ENCODE results near the gene MAJIN. TPM values are rescaled to one million over a fixed set of nuclear protein-coding genes. Genes with fewer than 3 reads are reported as not detected.

The MAJIN gene
- total RNA-seq, 1 donor from 2014 or later, result not detected

DNA sequence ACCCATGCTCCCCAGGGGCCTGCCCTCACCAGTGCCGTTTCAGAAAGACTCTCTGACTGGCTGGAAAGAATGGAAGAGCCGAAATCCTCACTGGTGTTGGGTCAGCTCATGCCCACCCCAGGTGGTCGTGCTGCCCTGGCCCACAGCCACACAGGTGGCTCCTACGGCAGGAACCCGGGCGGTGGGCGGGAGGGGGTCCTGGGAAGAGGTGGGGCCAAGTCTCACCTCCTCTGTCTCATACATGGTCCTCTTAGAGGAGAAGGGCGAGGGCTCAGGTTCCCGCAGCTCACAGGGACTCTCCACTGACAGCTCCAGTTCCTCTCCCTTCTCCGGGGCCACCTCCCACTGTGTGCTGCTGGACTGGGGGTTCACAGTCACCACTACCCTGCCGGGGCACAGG, 63.1 kb downstream of the MAJIN start:
- no peak overlapping the region for H3K4me3 ChIP-seq (ENCODE audit: low read depth, low read length)
- no peak for TF ChIP-seq CTCF (conservative IDR thresholded peaks at IDR 0.05; ENCODE audit: low read depth, low read length)
- no peak for DNase-seq (ENCODE audit: low read depth)

GRCh38 chr11:64906314-64906635, 65.6 kb downstream of the MAJIN start:
- DNase-seq (ENCODE audit: low read depth), result no peak
- no peak overlapping the region for H3K4me3 ChIP-seq (ENCODE audit: low read depth, low read length)
- TF ChIP-seq CTCF (conservative IDR thresholded peaks at IDR 0.05; ENCODE audit: low read depth, low read length), result no peak

- DNase-seq (ENCODE audit: low read depth), result no peak
- no peak for TF ChIP-seq CTCF (conservative IDR thresholded peaks at IDR 0.05; ENCODE audit: low read depth, low read length)
- H3K4me3 ChIP-seq (ENCODE audit: low read depth, low read length), result no peak overlapping the region
These were observed 66.2 kb downstream of the MAJIN start for GRCh38 chr11:64905516-64906313.

DNA sequence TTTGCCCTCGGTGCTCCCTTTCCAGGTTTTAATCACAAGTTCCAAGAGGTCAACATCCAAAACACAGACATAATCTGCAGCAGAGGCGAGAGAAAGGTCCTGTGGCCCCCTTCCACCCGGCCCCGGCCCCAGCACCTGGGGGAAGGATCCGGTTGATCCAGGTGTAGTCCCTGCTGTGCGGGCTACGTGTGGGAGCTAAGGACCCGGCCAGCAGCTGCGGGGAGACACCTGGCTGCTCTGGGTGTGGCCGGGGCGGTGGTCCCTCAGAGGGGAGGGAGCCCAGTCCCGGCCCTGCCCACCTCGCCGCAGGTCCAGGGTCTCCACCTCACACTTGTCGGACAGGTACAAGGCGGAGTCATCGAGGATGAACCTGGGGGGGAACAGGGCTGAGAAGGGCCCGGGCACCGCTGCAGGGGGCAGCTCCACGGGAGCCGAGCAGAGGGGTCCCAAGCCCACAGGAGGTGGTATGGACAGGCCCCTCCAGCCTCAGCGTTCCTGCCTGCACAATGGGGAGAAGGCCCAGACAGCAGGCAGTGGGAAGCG, 68.5 kb downstream of the MAJIN start:
- H3K4me3 ChIP-seq (ENCODE audit: low read depth, low read length), result no peak overlapping the region
- no peak for TF ChIP-seq CTCF (conservative IDR thresholded peaks at IDR 0.05; ENCODE audit: low read depth, low read length)
- DNase-seq (ENCODE audit: low read depth), result no peak

- no peak for TF ChIP-seq CTCF (conservative IDR thresholded peaks at IDR 0.05; ENCODE audit: low read depth, low read length)
- DNase-seq (ENCODE audit: low read depth), result no peak
- H3K4me3 ChIP-seq (ENCODE audit: low read depth, low read length), result no peak overlapping the region
These were observed 69.6 kb downstream of the MAJIN start for GRCh38 chr11:64902102-64902900.

DNA sequence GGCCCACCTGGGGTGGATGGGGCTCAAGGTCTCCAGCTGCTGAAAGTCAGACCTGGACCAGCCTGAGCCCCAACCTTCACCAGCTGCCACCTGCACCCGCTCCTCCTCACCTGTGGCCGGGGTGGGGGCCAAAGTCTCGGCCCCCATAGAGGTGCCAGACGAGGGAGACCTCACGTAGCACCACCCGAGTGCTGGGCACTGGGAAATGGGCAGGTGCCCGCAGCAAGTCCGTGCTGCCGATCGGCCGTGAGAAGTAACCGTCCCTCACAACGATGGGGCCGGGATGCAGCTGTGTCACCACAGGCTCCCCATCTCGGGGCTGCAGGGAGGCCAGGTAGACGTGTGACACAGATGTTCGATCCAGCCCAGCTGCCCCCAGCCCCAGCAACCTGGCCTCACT, 71.1 kb downstream of the MAJIN start:
- TF ChIP-seq CTCF (conservative IDR thresholded peaks at IDR 0.05; ENCODE audit: low read depth, low read length), result no peak
- H3K4me3 ChIP-seq (ENCODE audit: low read depth, low read length), result no peak overlapping the region
- DNase-seq (ENCODE audit: low read depth), result no peak

All from epithelial cell of proximal tubule (primary cell).